ENCODE results near the gene FGF5.

The FGF5 gene

DNA sequence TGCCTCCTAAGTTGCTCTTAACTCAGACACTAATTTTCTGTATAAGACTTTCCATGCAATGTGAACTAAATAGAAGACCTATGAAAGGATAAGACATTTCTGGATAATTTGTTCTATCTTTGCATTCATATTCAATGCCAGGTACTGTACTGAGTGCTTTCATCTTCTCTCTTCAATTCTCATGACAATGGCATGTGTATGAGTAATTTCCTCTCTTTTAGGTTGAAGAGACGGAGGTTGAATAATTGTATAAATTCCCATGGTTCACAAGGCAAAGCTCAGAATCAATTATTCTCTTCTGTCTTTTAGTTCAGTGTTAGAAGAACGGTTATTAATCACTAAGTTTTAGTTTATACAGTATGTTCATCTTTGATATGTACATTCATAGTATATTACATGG lies 39.8 kb downstream of the FGF5 start:
- TF ChIP-seq ZNF623 (tag by site-specific recombination; IDR thresholded peaks at IDR 0.05), result no peak
- TF ChIP-seq, protein P1, sequence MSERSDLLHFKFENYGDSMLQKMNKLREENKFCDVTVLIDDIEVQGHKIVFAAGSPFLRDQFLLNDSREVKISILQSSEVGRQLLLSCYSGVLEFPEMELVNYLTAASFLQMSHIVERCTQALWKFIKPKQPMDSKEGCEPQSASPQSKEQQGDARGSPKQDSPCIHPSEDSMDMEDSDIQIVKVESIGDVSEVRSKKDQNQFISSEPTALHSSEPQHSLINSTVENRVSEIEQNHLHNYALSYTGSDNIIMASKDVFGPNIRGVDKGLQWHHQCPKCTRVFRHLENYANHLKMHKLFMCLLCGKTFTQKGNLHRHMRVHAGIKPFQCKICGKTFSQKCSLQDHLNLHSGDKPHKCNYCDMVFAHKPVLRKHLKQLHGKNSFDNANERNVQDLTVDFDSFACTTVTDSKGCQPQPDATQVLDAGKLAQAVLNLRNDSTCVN (tag by site-specific recombination; optimal IDR thresholded peaks at IDR 0.05), result no peak
- TF ChIP-seq ZXDB (tag by site-specific recombination; IDR thresholded peaks at IDR 0.05), result no peak
- H3K36me3 ChIP-seq (ENCODE audit: control insufficient read depth in 2 of 2, insufficient read depth in 1 of 2, low read length in 2 of 2), result no peaks in the 10 kb centered on the region
- POLR2A ChIA-PET, result no interaction called here
- no peaks in the 10 kb centered on the region for H3K9me3 ChIP-seq (ENCODE audit: control insufficient read depth, insufficient read depth, low read depth, low read length)
- H3K27ac ChIP-seq (ENCODE audit: extremely low read depth, low read depth, low read length), result no peak overlapping the region
- peaks cover 6% of the 10 kb centered on the region for H3K4me1 ChIP-seq (ENCODE audit: control insufficient read depth, insufficient read depth, low read length)
- CTCF ChIA-PET, result no interaction called here
- no peak overlapping the region for H3K4me3 ChIP-seq (ENCODE audit: low read depth, low read length)

DNA sequence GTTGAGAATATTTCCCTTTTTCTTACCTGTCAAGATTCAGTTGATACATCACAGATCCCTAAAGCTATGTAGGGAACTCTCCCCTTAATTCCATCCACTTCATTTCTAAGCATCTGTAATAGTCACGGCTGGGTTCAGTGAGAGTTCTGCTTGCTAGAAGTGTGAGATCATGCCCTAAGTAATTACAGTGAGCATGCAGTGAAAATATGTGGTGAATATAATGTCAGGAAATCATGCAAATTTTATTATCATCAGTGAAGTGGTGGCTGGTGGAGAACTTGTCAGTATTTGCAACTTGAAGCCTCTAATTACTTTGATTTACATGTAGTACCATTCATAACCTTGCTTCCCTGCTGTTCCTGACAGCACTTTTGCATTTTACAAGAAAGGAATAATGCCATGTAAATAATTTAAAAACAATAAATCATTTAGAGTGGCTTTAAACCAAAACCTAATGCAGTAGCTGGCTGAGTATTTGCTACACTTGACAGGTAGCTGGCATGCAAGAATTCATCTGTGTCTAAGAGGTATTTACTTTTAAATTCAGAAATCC lies 40.8 kb downstream of the FGF5 start:
- no peak overlapping the region for H3K4me3 ChIP-seq (ENCODE audit: low read depth, low read length)
- POLR2A ChIA-PET, result interaction anchor here (0.8 to 1.4 kb wide), 4 partner anchors 29 to 726 kb away, joined by 3 to 4 read pairs (median 3); partner anchors contain the start of gene CFAP299
- H3K27ac ChIP-seq (ENCODE audit: extremely low read depth, low read depth, low read length), result peak overlapping the region; percentile 82
- no peaks in the 10 kb centered on the region for H3K9me3 ChIP-seq (ENCODE audit: control insufficient read depth, insufficient read depth, low read depth, low read length)
- peaks cover 6% of the 10 kb centered on the region for H3K4me1 ChIP-seq (ENCODE audit: control insufficient read depth, insufficient read depth, low read length)
- CTCF ChIA-PET, result interaction anchor here (0.6 to 0.7 kb wide), 4 partner anchors 58 to 817 kb away, joined by 3 to 5 read pairs (median 3); no protein-coding TSS in a partner anchor
- H3K36me3 ChIP-seq (ENCODE audit: control insufficient read depth in 2 of 2, insufficient read depth in 1 of 2, low read length in 2 of 2), result no peaks in the 10 kb centered on the region
- TF ChIP-seq HOXC10 (CRISPR knock-in tag; IDR thresholded peaks at IDR 0.05) (no peak), ZNF248 (tag by site-specific recombination; IDR thresholded peaks at IDR 0.05) (no peak), ZNF529 (tag by site-specific recombination; IDR thresholded peaks at IDR 0.05; ENCODE audit: insufficient replicate concordance) (no peak), ZBTB1 (tag by site-specific recombination; IDR thresholded peaks at IDR 0.05) (no peak), ZNF747 (tag by site-specific recombination; IDR thresholded peaks at IDR 0.05) (no peak), ZNF23 (tag by site-specific recombination; IDR thresholded peaks at IDR 0.05; ENCODE audit: borderline replicate concordance) (no peak), ZNF140 (tag by site-specific recombination; IDR thresholded peaks at IDR 0.05) (no peak), ZIC2 (tag by site-specific recombination; IDR thresholded peaks at IDR 0.05) (peak; percentile 87), ZNF10 (tag by site-specific recombination; IDR thresholded peaks at IDR 0.05) (peak; percentile 86), ZNF560 (tag by site-specific recombination; IDR thresholded peaks at IDR 0.05; ENCODE audit: borderline replicate concordance) (no peak), ZNF169 (tag by site-specific recombination; IDR thresholded peaks at IDR 0.05) (no peak), ZBTB20 (tag by site-specific recombination; IDR thresholded peaks at IDR 0.05) (no peak), ZNF621 (tag by site-specific recombination; IDR thresholded peaks at IDR 0.05) (no peak), ZBTB7A (tag by site-specific recombination; IDR thresholded peaks at IDR 0.05; ENCODE audit: low read depth) (0 out of 2 replicates have a peak, but pooled peaks have one; percentile 45), ZNF433 (tag by site-specific recombination; IDR thresholded peaks at IDR 0.05; ENCODE audit: low read depth) (no peak), ZNF548 (tag by site-specific recombination; IDR thresholded peaks at IDR 0.05) (no peak), ZNF660 (tag by site-specific recombination; IDR thresholded peaks at IDR 0.05) (peak; percentile 31; the same call in 1 of the 2 replicates), ZNF658 (tag by site-specific recombination; IDR thresholded peaks at IDR 0.05) (no peak), ZNF423 (tag by site-specific recombination; IDR thresholded peaks at IDR 0.05) (no peak), ZNF341 (tag by site-specific recombination; IDR thresholded peaks at IDR 0.05; ENCODE audit: low read depth) (no peak), SP7 (tag by site-specific recombination; IDR thresholded peaks at IDR 0.05) (peak; percentile 100), TRIM28 (IDR thresholded peaks at IDR 0.05; ENCODE audit: borderline replicate concordance, low read length) (no peak; the same call in 1 of the 2 replicates), ZNF324 (tag by site-specific recombination; IDR thresholded peaks at IDR 0.05) (peak; percentile 84; the same call in 1 of the 2 replicates), YY2 (tag by site-specific recombination; IDR thresholded peaks at IDR 0.05) (no peak), ZSCAN30 (tag by site-specific recombination; IDR thresholded peaks at IDR 0.05) (peak; percentile 95)
- TF ChIP-seq, protein P2, sequence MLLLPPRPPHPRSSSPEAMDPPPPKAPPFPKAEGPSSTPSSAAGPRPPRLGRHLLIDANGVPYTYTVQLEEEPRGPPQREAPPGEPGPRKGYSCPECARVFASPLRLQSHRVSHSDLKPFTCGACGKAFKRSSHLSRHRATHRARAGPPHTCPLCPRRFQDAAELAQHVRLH (tag by site-specific recombination; IDR thresholded peaks at IDR 0.05), result peak; percentile 97
- TF ChIP-seq, protein P3, sequence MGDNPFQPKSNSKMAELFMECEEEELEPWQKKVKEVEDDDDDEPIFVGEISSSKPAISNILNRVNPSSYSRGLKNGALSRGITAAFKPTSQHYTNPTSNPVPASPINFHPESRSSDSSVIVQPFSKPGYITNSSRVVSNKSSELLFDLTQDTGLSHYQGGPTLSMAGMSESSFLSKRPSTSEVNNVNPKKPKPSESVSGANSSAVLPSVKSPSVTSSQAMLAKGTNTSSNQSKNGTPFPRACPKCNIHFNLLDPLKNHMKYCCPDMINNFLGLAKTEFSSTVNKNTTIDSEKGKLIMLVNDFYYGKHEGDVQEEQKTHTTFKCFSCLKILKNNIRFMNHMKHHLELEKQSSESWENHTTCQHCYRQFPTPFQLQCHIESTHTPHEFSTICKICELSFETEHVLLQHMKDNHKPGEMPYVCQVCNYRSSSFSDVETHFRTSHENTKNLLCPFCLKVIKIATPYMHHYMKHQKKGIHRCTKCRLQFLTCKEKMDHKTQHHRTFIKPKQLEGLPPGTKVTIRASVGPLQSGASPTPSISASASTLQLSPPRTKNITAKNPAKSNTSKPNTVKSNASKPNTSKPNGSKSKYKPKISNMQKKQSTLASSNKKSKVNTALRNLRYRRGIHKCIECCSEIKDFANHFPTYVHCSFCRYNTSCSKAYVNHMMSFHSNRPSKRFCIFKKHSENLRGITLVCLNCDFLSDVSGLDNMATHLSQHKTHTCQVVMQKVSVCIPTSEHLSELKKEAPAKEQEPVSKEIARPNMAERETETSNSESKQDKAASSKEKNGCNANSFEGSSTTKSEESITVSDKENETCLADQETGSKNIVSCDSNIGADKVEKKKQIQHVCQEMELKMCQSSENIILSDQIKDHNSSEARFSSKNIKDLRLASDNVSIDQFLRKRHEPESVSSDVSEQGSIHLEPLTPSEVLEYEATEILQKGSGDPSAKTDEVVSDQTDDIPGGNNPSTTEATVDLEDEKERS (tag by site-specific recombination; IDR thresholded peaks at IDR 0.05), result no peak
- TF ChIP-seq, protein P4, sequence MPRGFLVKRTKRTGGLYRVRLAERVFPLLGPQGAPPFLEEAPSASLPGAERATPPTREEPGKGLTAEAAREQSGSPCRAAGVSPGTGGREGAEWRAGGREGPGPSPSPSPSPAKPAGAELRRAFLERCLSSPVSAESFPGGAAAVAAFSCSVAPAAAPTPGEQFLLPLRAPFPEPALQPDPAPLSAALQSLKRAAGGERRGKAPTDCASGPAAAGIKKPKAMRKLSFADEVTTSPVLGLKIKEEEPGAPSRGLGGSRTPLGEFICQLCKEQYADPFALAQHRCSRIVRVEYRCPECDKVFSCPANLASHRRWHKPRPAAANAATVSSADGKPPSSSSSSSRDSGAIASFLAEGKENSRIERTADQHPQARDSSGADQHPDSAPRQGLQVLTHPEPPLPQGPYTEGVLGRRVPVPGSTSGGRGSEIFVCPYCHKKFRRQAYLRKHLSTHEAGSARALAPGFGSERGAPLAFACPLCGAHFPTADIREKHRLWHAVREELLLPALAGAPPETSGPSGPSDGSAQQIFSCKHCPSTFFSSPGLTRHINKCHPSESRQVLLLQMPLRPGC (tag by site-specific recombination; IDR thresholded peaks at IDR 0.05), result peak; percentile 99
